ENCODE results near the gene ARFGEF2. TPM values are rescaled to one million over a fixed set of nuclear protein-coding genes. Genes with fewer than 3 reads are reported as not detected.

ARFGEF2 gene
- total RNA-seq, 1 donor from 2014 or later, result 26.7 TPM

DNA sequence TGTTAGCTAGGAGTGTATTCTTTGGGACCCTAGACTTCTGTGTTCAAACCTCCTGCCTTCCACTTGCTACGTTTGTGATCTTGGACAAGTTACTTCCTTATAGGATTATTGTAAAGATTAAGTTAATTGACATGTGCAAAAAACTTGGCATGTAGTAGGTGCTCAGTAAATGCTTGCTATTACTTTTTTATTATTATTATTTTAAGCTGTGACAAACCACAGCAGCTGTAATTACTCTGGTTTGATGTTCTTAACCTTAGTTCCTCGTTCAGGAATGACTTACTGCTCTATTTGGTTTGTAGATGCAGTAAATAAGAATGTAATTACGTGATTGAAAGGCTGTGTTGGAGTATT lies 3.2 kb downstream of the ARFGEF2 start:
- DNase-seq (ENCODE audit: extremely low spot score, unreplicated experiment), result no peak
- Mint-ChIP-seq H3K9me3 (no peaks in the 10 kb centered on the region), H3K27ac (no peak overlapping the region), H3K4me1 (ENCODE audit: unreplicated experiment) (peaks cover 30% of the 10 kb centered on the region), H3K27me3 (peaks cover 3% of the 10 kb centered on the region), H3K36me3 (peaks cover 9% of the 10 kb centered on the region), H3K4me3 (no peak overlapping the region)
- TF ChIP-seq, protein P1, sequence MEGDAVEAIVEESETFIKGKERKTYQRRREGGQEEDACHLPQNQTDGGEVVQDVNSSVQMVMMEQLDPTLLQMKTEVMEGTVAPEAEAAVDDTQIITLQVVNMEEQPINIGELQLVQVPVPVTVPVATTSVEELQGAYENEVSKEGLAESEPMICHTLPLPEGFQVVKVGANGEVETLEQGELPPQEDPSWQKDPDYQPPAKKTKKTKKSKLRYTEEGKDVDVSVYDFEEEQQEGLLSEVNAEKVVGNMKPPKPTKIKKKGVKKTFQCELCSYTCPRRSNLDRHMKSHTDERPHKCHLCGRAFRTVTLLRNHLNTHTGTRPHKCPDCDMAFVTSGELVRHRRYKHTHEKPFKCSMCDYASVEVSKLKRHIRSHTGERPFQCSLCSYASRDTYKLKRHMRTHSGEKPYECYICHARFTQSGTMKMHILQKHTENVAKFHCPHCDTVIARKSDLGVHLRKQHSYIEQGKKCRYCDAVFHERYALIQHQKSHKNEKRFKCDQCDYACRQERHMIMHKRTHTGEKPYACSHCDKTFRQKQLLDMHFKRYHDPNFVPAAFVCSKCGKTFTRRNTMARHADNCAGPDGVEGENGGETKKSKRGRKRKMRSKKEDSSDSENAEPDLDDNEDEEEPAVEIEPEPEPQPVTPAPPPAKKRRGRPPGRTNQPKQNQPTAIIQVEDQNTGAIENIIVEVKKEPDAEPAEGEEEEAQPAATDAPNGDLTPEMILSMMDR (conservative IDR thresholded peaks at IDR 0.05), result no peak

DNA sequence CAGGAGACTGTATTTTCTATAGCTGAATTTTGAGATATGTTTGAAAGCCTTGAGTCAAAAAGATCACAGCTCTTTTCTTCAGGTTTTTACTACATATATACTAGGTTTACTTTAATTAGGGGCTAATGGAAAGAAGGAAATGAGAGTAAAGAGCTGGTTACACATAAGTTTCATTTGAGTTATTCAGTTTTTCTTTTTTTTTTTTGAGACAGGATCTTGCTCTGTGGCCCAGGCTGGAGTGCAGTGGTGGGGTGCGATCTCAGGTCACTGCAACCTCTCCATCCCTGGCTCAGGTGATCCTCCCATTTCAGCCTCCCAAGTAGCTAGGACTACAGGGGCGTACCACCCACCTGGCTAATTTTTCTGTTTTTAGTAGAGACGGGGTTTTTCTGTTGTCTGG lies 4.8 kb downstream of the ARFGEF2 start:
- H3K36me3 Mint-ChIP-seq, result peaks cover 9% of the 10 kb centered on the region
- TF ChIP-seq, protein P1 (conservative IDR thresholded peaks at IDR 0.05), result no peak
- DNase-seq (ENCODE audit: extremely low spot score, unreplicated experiment), result no peak
- H3K4me3 Mint-ChIP-seq, result no peak overlapping the region
- H3K27ac Mint-ChIP-seq, result no peak overlapping the region
- peaks cover under 1% of the 10 kb centered on the region for H3K27me3 Mint-ChIP-seq
- peaks cover 26% of the 10 kb centered on the region for H3K4me1 Mint-ChIP-seq (ENCODE audit: unreplicated experiment)
- no peaks in the 10 kb centered on the region for H3K9me3 Mint-ChIP-seq

- DNase-seq (ENCODE audit: extremely low spot score, unreplicated experiment), result no peak
- no peak overlapping the region for H3K4me3 Mint-ChIP-seq
- TF ChIP-seq, protein P1 (conservative IDR thresholded peaks at IDR 0.05), result no peak
- peaks cover 25% of the 10 kb centered on the region for H3K4me1 Mint-ChIP-seq (ENCODE audit: unreplicated experiment)
- H3K36me3 Mint-ChIP-seq, result peaks cover 9% of the 10 kb centered on the region
- H3K27me3 Mint-ChIP-seq, result no peaks in the 10 kb centered on the region
- H3K27ac Mint-ChIP-seq, result peak overlapping the region; percentile 65
- H3K9me3 Mint-ChIP-seq, result no peaks in the 10 kb centered on the region
These were observed 5.3 kb downstream of the ARFGEF2 start for GRCh38 chr20:48926821-48927220.

DNA sequence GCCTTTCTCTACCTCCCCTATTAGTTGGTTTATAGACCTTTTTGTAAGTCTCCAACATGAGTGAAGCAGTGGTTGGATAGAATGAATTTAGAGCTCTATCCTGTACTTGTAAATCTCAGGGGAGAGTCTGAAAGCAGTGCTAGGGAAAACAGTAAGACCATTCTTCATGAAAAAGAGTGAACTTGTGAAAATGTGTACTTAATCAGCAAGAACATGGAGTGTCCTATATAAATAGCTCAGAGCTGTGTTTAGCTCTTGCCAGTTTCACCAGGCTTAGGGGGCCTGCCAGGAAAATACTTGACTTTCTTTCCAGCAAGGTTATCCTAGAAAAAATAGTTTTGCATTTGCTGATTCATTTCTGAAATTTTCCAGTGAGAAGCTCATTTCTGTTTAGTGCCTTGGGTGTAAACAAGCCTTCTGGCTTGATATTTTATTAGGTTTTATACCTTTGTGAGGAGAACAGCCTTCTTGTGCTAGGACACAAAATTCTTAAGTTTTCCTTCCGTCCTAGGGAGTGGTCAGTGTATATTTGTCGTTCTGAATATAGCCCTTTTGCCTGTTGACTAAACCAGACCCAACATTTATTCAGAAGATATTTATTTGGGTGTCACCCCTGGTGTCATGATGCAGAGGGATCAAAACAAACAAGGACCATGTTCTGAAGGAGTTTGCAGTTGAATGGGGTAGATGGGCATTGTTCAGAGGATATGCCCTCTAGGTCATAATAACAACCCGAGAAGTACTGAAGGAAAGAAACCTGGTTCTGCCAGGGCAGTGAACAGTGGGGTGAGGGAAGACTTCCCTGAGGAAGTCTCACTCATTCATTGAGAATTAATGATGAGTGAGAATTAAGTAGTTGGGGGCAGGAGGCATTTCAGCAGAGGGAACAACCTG lies 7.6 kb downstream of the ARFGEF2 start:
- Mint-ChIP-seq H3K4me3 (no peak overlapping the region), H3K27me3 (no peaks in the 10 kb centered on the region), H3K9me3 (no peaks in the 10 kb centered on the region), H3K36me3 (peaks cover 13% of the 10 kb centered on the region), H3K27ac (no peak overlapping the region), H3K4me1 (ENCODE audit: unreplicated experiment) (peaks cover 12% of the 10 kb centered on the region)
- DNase-seq (ENCODE audit: extremely low spot score, unreplicated experiment), result no peak
- TF ChIP-seq, protein P1 (conservative IDR thresholded peaks at IDR 0.05), result no peak

- peaks cover 19% of the 10 kb centered on the region for H3K4me1 Mint-ChIP-seq (ENCODE audit: unreplicated experiment)
- H3K27ac Mint-ChIP-seq, result no peak overlapping the region
- H3K9me3 Mint-ChIP-seq, result no peaks in the 10 kb centered on the region
- no peaks in the 10 kb centered on the region for H3K27me3 Mint-ChIP-seq
- TF ChIP-seq, protein P1 (conservative IDR thresholded peaks at IDR 0.05), result no peak
- H3K4me3 Mint-ChIP-seq, result no peak overlapping the region
- no peak for DNase-seq (ENCODE audit: extremely low spot score, unreplicated experiment)
- peaks cover 20% of the 10 kb centered on the region for H3K36me3 Mint-ChIP-seq
These were observed 8.5 kb downstream of the ARFGEF2 start for GRCh38 chr20:48930035-48930434.

Data from type B pancreatic cell (in vitro differentiated cells).